Erythroblast (primary cell): ENCODE measurements around the gene FAM81A.

Source experiments
- DNase-seq, 2 experiments: peaks; one replicate each; lab custom pipeline; 2025; lab: John Stamatoyannopoulos, UW
- GATA1 ChIP-seq: IDR thresholded peaks from 2 replicates; pipeline ENCODE4 v1.6.1; 2011; ENCODE audit warnings: low read depth, mild to moderate bottlenecking, control low read depth, low read length, moderate library complexity
- POLR2A ChIP-seq: IDR thresholded peaks from 2 replicates; pipeline ENCODE4 v1.6.1; 2011; ENCODE audit warnings: mild to moderate bottlenecking, low read length

Gene FAM81A

DNA sequence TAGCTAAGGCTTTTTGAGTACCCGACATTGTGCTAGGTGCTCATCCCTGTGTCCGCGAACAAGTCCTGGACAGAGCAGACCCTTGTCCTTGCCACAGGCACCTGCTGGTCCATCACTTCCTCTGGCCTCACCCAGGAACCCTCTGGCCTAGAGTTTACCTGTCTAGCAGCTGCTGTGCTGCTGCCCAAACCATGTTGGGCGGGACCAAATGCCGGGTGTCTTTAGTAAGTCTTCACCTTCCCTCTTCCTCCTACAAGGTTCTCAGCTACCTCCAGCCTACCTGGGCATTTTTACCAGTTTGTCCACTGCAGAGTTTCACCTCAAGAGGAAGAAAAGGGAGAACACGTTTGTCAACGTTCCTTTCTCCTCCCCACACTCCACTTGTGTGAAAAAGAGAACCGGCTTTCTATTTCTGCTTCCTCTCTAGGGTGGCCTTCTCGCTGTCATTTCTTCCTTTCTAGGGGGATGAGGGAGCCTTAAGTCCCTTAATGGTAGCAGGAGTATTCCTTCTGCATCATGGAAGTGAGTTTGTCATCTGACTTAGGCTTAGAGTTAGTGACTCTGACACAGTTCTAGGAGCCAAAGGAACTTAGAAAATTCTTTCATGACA is 93.2 kb downstream of the FAM81A start:
- DNase-seq, result no peak
- TF ChIP-seq POLR2A, result no peak
- TF ChIP-seq GATA1, result no peak

DNA sequence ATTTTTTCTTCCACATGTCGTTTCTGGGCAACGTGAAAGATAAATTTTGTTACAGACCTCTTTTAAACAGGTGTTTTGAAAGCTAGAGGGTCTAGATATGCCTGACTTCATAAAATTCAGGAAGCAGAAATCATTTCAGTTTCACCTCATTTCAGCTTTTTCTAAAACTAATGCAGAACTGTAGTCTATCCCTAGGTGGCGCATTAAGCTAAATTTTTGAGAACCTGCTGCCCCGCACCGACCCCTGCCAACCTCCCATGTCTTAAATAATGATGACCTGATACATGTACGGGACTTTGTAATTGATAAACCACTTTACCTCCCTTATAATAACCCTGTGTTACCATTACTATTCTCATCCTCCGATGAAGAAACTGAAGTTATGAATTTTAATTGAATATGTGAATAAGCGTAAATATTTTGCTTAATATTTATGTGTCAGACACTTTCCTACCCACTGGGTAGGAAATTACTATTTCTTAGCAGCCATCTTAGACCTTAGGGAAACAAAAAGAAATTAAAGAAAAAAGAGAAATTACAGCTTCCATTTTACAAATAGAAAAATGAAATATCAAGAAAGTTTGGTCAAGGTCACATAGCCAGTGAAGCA is 94.9 kb downstream of the FAM81A start:
- TF ChIP-seq POLR2A (no peak), GATA1 (no peak)
- DNase-seq, result peak; percentile 32 to 58

GRCh38 chr15:59536553-59536952 is 98.6 kb downstream of the FAM81A start:
- TF ChIP-seq GATA1 (no peak), POLR2A (no peak)
- DNase-seq, result no peak

DNA sequence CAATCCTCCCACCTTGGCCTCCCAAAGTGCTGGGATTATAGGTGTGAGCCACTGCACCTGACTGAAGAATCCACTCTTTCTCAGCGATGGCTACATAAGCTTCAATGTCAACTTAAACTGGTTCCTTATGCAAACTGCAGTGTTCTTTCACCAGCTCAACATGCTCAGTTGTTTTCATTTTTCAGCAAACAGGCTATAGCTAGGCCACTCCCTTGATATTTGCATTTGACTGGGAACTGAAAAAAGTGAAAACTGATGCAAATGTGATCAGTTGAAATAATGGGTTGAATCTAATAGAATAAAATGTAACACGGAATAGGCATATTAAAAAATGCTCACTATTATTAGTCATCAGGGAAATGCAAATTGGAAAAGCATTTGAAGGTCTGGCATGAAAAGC is 99.4 kb downstream of the FAM81A start:
- no peak for DNase-seq
- TF ChIP-seq POLR2A, result no peak
- no peak for TF ChIP-seq GATA1

DNA sequence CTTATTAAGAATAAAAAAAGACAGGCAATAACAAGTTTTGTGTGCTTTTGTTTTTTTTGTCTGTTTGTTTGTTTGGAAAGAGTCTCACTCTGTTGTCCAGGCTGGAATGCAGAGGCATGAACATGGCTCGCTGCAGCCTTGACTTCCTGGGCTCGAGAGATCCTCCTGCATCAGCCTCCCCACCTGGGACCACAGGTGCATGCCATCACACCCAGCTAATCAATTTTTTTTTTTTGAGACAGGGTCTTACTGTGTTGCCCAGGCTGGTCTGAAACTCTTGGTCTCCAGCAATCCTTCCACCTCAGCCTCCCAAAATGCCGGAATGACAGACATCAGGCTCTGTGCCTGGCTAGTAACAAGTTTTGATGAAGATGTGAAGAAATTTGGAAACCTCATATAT is 100.5 kb downstream of the FAM81A start:
- DNase-seq, result no peak

DNA sequence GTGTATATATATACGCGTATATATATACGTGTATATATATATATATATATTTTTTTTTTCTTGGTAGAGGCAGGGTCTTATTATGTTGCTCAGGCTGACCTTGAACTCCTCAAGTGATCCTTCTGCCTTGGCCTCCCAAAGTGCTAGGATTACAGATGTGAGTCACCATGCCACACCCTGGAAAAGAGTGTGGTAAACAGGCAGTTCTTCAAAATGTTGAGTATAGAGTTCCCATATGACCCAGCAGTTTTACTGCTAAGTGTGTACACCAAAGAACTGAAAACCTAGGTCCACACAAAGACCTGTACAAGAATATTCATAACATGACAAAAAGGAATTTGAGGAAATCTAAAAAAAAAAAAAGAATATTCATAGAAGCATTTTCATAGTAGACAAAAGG is 101.8 kb downstream of the FAM81A start:
- no peak for TF ChIP-seq GATA1
- TF ChIP-seq POLR2A, result no peak
- peak; percentile 7 to 51 for DNase-seq

More for the DNA sequence above, 100.5 kb downstream of the FAM81A start:
- no peak for TF ChIP-seq POLR2A
- TF ChIP-seq GATA1, result no peak

GRCh38 chr15:59540654-59541053 is 102.7 kb downstream of the FAM81A start:
- no peak for DNase-seq
- no peak for TF ChIP-seq GATA1
- no peak for TF ChIP-seq POLR2A

- no peak for DNase-seq
- no peak for TF ChIP-seq GATA1
- no peak for TF ChIP-seq POLR2A
Measured at GRCh38 chr15:59541750-59542149, 103.8 kb downstream of the FAM81A start.

- DNase-seq, result no peak
- no peak for TF ChIP-seq GATA1
- TF ChIP-seq POLR2A, result no peak
Measured at GRCh38 chr15:59543721-59544547, 105.9 kb downstream of the FAM81A start.

GRCh38 chr15:59545573-59545972 is 107.6 kb downstream of the FAM81A start:
- TF ChIP-seq POLR2A (no peak), GATA1 (no peak)
- no peak for DNase-seq

DNA sequence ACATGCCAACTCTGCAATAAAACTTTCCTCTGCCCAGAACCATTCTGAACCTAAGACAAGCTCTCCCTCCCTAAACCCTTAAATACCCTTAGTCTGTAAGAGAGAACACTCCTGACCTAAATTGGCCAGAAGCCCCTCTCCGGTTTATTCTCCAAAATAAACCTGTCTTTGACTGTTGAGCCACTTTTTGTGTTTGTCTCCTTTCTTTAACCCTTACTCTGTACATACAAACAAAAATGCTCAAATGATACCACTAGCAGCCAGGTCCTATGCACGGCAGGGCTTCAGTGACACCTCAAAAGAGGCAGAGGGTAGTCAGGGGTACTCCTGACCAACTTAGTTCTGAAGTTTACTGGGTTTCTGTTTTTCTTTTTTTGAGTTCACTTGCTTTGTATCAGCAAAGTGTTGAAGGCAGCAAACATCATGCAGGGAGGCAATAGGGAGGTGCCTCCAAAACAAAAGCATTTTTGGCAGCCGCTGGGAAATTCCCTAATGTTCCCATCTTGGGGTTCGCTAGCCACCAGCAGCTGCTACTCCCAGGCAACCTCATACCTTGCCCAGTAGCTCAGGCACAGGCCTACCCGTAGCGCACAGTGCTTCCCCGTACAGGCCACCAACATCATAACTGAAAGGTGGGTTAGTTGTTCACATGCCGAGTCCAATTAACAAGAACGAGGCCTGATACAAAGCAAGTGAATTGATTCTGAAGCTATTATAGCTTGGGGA is 110.7 kb downstream of the FAM81A start:
- DNase-seq, result no peak
- TF ChIP-seq POLR2A, result no peak
- TF ChIP-seq GATA1, result no peak

DNA sequence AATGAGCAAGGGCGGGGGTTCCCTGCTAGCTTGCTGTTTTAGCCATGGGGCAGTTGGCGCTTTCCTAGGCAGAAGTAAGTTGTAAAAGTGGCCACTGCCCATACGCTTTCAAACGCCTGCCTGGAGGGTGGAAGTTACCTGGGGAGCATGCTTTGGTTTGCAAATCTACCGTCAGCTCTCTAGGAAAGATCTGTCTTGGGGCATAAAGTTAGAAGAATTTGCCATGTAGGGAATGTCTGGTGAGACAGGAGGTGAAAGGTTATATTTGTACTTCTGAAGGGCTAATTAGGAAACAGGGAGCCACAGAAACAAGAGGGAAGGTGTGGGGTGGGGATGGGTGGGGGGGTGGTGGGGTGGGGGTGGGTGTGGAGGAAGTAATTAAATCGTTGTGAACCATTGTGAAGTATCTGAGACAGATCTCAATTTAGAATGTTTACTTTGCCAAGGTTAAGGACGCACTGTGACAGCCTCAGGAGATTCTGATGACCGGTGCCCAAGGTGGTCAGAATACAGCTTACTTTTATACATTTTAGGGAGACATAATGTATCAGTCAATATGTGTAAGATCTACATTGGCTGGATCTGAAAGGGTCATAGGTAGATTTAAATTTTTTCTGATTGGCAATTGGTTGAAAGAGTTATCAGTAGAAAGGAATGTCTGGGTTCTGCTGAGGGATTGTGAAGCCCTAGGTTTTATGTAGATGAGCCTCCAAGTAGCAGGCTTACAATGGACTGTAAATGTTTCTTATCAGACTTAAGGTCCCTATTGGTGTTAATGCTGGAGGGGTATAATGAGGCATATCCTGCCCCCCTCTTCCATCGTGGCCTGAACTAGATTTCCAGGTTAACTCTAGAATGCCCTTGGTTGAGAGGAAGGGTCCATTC is 111.6 kb downstream of the FAM81A start:
- TF ChIP-seq POLR2A (no peak), GATA1 (no peak)
- DNase-seq, result no peak

DNA sequence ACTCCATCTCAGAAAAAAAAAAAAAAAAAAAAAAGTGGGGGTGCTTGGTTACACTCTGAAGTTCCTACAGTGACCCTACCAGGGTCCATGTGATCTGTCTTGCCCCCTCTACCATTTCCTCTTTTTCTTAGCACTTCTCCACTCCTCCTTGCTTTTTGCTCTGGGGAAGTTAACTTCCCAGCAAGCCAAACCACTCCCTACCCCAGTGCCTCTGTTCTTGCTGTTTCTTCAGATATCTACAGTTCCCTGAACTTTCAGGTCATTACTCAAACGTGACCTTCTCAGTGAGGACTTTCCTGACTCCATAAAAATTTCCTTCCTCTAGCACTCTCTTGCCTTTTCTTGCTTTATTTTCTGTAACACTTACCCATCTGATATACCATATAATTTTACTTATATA is 112.5 kb downstream of the FAM81A start:
- no peak for TF ChIP-seq POLR2A
- TF ChIP-seq GATA1, result no peak
- DNase-seq, result no peak
